GM18867 (cell line): ENCODE measurements around the gene RUBCNL.
"Not testable (repeated sequence)": the region's sequence is repeated elsewhere in the genome, so short reads cannot be mapped to it uniquely, and the experiment has no call there.

Source experiments
- ATAC-seq: cut with Tn5 transposase; IDR thresholded peaks from one replicate; pipeline ENCODE4 v1.9.1; 2021; ENCODE audit warnings: mild to moderate bottlenecking, moderate library complexity; ENCODE audit not compliant: unreplicated experiment

The RUBCNL gene

GRCh38 chr13:46377554-46377953 lies 9.5 kb downstream of the RUBCNL start:
- ATAC-seq: peak; percentile 47

GRCh38 chr13:46374710-46375109 lies 12.3 kb downstream of the RUBCNL start:
- ATAC-seq: no peak

GRCh38 chr13:46373623-46374022 lies 13.4 kb downstream of the RUBCNL start:
- ATAC-seq: no peak

DNA sequence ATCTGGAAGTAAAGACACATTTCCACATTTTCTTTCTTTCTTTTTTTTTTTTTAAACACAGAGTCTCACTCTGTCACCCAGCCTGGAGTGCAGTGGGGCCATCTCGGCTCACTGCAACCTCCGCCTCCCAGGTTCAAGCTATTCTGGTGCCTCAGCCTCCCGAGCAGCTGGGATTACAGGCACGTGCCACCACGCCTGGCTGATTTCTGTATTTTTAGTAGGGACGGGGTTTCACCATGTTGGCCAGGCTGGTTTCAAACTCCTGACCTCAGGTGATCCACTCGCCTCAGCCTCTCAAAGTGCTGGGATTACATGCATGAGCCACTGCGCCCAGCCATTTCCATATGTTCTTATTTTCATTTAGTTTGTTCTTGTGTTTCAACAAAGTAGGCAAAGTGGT lies 14.1 kb downstream of the RUBCNL start:
- not testable (repeated sequence) for ATAC-seq

- ATAC-seq: no peak
Observed at GRCh38 chr13:46372071-46372470, 15.0 kb downstream of the RUBCNL start.

- peak; percentile 49 for ATAC-seq
Observed at GRCh38 chr13:46369506-46370277, 17.4 kb downstream of the RUBCNL start.

- ATAC-seq: no peak
Observed at GRCh38 chr13:46367617-46368327, 19.3 kb downstream of the RUBCNL start.

DNA sequence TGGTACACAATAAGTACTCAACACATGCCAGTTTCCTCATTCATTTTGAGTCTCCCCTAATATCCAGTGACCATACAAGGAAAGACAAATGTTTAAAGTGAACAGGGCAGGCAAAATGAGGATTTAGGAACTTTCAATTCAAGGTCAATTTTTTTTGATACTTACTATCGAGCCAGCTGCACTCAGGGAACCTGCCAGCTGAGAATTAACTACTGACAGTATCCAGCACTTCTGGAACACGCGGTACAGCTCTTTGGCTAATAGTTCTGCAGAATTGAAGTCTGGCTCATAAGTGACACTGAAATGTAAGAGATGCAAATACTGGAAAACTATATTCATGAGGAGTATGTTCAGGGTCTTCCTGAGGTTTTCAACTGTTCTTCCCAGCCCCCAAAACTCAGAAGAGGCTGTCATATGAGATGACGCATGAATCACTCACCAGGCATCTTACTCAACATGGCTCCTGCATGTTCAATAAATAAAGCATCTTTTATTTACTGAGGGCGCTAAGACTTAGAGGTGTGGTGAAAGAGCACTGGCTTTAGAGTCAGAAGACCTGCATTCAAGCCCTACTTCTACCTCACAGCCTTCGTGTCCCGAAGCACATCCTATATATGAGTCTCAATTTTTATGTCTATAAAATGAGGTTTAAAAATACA lies 25.6 kb downstream of the RUBCNL start:
- ATAC-seq: no peak

GRCh38 chr13:46360604-46361003 lies 26.4 kb downstream of the RUBCNL start:
- ATAC-seq: no peak

- no peak for ATAC-seq
Observed at GRCh38 chr13:46359714-46360113, 27.3 kb downstream of the RUBCNL start.

- no peak for ATAC-seq
Observed at GRCh38 chr13:46355901-46356590, 31.0 kb downstream of the RUBCNL start.

DNA sequence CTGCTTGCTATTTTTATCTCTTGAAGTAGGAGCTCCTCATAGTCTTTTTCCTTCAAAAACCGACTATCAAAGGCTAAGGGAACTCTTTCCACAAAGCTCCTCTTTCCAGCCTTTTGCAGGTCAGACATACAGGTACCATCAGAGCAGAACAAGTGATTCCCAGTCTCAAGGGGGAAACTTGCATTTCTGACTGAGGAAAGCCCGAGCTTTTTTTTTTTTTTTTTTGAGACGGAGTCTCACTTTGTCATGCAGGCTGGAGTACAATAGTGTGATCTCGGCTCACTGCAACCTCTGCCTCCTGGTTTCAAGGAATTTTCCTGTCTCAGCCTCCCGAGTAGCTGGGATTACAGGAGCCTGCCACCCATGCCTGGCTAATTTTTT lies 32.0 kb downstream of the RUBCNL start:
- ATAC-seq: no peak

GRCh38 chr13:46354156-46355087 lies 32.6 kb downstream of the RUBCNL start:
- no peak for ATAC-seq

- no peak for ATAC-seq
Observed at GRCh38 chr13:46352805-46353204, 34.2 kb downstream of the RUBCNL start.

DNA sequence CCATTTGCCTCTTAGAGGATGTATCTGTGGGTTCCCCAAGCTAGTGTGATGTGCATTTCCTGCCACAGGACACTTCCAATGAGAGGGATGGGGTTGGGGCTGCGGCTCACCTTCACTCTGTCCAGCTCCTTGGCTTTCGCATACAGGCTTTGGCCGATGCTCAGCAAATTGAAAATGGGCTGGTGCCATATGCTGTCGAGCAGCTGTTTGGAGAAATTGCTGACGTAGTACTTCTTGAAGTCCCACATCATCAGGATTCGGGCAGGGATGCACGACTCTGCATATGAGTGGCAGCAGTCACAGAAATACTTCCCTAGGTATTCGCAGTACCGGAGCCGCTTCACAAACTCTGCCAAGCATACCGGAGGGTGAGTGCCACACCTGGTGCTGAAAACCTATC lies 37.0 kb downstream of the RUBCNL start:
- ATAC-seq: no peak

DNA sequence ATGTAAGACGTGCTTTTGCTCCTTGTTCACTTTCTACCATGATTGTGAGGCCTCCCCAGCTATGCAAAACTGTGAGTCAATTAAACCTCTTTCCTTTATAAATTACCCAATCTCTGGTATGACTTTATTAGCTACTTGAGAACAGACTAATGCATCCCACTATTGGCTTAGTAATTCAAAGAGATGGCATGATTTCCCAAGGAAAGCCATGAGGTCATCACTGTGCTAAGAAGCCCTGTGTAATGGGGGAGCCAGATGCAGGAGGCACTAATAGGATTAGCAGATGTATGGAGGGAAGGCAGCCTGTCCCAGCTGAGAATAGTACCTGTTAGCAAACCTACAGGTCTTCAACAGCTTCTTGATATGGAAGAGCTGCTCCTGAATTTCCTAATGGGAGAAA lies 38.1 kb downstream of the RUBCNL start:
- ATAC-seq: no peak

- no peak for ATAC-seq
Observed at GRCh38 chr13:46347277-46347676, 39.8 kb downstream of the RUBCNL start.

DNA sequence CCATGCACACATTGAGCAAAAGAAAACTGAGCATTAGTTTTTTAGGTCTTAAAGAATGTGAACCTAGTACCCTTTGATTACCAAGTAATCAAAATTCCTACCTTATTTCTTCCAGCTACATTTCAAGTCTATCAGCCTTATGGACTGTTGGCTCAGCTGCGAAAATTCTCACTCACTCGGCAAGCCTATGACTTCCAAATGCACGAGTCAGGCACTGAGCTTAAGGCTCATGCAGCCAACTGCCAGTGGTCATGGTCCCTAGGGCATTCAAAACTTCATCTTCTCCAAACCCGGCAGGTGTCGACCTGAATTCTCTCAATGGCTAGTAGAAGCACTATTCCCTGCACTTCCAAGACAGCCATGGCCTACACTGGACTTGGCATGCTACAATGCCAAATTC lies 41.2 kb downstream of the RUBCNL start:
- no peak for ATAC-seq

GRCh38 chr13:46345398-46345797 lies 41.7 kb downstream of the RUBCNL start:
- no peak for ATAC-seq

DNA sequence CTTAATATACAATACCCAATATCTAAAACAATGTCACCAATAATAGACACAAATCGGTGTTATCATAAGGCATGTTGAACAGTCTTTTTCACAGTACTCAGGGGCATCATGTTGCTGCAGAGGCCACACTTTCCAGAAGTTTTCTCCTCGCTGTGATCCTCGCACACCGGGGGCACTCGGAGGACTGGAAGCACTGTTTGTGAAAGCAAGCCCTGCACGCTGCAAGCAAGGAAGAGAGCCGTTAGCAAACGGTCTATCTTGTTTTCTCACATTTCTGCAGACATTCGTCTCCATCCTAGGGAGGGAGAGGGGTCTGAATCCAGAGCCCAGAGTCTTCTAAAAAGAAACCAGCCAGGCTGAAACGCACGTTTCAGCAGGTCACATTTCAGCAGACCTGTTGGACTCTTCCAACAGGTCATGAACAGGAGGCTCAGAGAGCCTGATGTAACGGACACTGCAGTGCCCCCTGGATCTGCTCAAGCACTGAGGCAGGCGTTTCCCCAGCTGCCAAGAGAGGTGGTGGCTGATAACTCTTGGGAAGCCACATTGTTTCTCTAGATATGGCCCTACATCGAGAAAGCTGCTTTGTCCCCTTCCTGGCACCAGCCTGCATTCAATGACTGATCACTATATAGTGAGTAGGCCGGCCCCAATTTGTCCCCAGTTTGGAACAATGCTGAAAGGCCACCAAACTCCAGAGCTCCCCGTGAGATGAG lies 43.6 kb downstream of the RUBCNL start:
- ATAC-seq: no peak
